ENCODE data around the gene CDC20.
"Not testable (repeated sequence)": the region's sequence is repeated elsewhere in the genome, so short reads cannot be mapped to it uniquely, and the experiment has no call there.

Gene CDC20

DNA sequence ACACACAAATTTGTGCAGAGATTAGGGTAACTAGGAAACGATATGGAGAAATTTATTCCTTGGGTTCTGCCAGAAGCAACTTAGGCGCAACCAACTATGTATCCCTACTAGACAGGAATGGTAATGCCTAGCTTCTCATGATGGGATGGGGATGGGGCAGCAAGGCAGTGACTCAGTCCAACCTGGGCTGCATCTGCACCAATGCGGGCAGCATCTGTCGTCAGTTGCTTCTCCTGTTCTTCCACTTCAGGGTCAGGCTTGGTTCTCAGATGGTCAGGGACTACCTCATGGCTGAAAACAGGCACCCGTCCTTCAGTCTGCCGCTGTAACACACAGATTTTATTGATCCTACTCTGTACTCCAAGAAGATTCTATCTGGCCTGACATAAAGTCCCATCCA is 27.9 kb downstream of the CDC20 start:
- no peak for DNase-seq

DNA sequence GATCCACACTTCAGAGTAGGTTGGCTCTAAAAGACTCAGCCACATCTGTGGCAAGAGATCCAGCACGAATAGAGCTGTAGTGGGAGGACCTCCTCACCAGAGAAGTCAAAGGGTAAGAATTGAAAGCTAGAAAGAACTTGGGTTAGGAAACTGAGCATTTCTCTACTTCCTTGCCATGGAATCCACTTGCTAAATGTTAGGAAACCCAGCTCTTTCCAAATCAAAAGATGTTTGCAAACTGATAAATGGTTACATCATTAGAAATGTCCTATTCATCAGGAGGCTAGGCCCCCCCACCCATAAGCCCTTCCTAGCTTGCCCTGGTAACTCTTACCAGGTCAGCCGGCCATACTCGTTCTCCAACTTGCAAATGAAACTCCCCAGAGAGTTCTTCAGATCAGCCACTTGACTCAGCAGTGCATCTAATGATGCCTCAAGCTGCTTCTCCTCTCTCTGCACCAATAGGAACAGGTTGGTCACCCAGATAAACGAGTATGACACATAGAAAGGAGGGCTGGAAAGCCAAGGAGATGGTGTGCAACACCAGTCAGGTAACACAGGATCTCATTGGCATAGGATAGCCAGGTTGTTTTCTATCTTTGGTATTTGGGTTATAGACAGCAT is 29.3 kb downstream of the CDC20 start:
- no peak for DNase-seq

DNA sequence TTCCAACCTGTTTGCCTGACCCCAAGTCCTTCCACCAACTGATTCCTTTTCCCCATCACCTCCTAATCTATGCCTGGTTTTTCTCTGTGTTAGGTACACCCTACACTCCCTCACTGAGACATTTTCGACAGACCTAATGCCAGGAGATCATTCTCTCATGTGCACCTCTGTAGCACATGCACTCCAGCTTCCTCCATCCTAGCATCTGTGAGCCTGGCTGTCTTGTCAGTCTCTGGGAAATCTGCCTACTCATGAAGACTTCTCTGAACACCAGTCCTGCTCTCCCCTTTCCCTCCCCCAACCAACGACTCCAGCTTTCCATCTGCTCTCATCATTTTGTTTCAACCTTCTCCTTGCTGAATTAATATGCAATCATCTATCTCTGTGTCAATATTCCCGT is 29.8 kb downstream of the CDC20 start:
- DNase-seq, result no peak

DNA sequence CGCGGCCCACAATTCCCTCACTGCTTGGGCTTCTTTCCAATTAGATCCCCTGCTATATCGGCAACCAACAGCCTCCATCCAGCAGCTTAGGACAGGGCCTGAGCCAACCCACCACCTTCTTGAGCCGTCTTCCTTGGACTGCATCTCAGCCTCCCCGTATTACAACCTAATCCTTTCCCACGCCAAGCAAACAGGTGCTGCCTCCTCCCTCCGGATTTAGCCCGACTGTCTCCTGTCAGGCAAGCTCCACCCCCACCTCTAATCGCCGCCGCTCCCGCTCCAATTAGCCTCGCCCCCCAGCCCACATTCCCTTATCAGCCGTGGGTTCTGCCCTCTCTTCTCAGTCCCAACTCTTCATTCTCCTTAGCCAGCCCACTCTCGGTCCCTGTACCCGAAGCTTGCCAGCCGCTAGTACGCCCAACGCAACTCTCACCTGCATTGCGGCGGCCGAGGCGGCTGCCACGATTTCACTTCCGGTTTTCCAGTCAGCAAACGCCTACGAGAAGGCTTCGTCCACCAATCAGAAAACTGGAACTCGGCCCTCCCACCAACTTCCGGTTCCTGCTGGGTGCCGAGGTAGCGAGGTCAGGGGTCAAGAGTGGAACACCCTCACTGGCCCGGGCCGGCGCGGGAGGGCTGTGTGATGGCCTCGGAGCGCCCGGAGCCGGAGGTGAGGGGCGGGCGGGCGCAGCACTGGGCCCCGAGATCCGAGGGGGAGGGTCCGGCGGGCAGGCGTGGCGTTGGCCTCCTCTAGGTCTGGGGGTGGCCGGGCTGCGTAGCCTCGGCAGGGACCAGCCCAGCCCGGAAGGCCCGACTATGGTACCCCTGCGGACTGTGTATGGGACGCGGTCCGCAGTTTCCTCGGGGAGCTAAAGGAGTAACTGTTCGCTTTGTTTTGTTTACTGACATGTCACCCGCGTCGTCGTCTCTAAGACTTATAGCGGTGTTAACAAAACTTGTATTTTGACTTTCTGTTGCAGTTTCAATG is 30.8 kb downstream of the CDC20 start, which contains the start of the genes MED8 and SZT2:
MED8 (minus strand) TSS at position 475 of the 988 bp plus-strand sequence; CDS start at position 439, 36 bp downstream.
SZT2 (plus strand) TSS at position 574 of the 988 bp plus-strand sequence; CDS start at position 644, 70 bp downstream.
- peak; percentile 90 for DNase-seq

DNA sequence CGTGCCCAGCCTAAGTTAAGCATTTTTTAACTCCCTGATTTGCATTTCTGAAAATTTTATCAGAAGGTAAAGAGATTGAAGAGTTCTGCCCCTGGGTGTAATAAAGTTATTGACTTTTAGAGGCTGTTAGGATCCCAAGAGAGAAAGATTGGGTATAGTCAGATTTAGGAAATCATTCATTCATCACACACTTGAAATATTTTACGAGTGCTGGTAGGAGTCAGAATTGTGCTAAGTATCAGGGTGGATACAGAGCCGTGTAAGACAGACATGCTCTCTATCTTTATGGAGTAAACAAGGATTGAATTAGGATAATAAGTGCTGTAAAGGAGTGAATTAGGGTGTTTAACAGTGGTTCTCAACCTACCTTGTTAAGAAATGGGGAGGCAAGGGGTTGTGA is 33.9 kb downstream of the CDC20 start:
- DNase-seq, result no peak

DNA sequence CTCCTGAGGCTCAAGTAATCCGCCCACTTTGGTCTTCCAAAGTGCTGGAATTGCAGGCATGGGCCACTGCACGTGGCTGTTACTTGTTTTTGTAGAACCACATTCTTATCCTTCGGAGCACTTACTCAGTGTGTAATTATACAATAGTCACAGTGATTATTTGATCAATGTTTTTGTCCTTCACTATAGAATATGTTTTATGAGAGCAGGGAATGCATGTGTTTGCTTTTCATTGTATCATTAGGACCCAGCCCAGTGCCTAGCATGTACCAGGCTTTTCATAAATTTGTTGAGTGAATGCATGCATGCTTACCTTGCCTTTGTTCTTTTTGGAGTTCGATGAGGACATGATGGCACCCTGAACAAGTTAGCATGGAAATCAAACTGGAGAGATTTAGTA is 36.7 kb downstream of the CDC20 start:
- no peak for DNase-seq

- DNase-seq, result no peak
Observed at GRCh38 chr1:43396059-43396458, 37.3 kb downstream of the CDC20 start.

- DNase-seq, result no peak
Observed at GRCh38 chr1:43398227-43398626, 39.4 kb downstream of the CDC20 start.

DNA sequence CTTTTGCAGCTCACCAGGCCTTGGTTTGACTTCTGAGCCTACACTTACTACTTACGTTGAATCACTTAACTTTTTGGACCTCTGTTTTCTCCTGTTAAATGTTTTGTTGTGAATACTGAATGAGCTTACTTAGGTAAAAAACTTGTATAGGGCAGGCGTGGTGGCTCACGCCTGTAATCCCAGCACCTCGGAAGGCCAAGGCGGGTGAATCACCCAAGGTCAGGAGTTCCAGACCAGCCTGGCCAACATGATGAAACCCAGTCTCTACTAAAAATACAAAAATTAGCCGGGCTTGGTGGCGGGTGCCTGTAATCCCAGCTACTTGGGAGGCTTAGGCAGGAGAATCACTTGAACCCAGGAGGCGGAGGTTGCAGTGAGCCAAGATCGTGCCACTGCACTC is 41.7 kb downstream of the CDC20 start:
- DNase-seq, result not testable (repeated sequence)

DNA sequence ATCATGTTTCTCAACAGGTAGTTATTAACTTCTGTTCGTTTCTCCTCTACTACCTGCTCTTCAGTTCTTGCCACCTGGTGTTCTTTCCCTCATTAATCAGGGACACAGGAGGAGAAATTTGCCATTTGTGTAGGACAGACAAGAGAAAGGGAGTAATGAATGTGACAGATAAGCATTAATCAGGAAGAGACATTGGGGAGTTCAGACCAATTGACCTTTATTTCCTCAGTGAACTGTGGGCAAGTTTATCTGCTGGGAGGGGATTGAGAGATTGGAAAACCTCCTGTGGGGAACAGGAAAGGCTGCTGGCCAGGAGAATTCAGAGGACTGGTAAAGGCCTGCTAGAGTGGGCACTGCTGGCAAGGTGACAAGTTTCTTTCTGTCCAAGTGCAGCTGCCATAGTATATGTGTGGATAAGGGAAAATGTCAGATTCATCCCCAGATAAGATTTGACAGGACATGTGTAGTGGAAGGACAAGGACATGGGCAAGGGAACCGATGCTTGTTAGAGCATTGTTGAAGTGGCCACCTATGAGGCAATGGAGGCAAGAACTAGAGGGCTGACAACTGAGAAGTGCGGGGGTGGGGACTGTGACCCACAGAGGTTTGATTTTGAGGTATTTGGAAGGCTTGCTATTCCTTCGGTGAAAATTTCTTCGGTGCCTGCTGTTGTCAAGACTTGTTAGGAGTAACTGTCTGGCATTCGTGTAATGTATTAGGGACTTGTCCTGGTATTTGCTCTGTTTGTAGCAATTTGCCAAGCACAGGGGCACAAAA is 43.5 kb downstream of the CDC20 start:
- DNase-seq, result no peak

- DNase-seq, result no peak
Observed at GRCh38 chr1:43404353-43404752, 45.6 kb downstream of the CDC20 start.

DNA sequence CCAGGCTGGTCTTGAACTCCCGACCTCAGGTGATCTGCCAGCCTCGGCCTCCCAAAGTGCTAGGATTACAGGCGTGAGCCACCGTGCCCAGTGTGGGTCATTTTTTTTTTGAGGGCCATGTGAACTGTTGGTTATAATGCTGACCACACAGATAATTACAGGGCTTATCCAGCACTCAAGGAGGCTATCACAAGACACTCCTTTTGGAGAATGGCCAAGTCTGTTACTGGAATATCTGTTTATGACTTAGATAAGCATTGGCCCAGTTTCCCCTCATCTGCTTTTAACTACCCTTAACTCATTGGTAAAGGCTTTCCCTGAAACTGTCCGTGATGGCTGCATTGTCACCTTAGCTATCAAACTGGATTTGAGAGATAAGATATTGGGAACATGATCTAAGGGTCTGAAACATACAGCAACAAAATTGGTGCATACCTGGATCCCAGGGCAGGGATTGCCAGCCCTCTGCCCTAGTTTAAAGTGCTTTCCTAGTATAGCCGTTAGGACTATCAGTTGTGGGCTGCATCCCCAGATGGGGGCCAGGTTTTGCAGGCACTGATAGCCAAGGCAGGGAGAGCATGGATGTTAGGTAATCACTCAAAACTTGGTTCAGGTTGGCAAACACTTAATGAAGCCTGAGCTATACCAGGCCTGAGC is 46.6 kb downstream of the CDC20 start:
- DNase-seq, result no peak

GRCh38 chr1:43405876-43406234 is 47.1 kb downstream of the CDC20 start:
- no peak for DNase-seq

DNA sequence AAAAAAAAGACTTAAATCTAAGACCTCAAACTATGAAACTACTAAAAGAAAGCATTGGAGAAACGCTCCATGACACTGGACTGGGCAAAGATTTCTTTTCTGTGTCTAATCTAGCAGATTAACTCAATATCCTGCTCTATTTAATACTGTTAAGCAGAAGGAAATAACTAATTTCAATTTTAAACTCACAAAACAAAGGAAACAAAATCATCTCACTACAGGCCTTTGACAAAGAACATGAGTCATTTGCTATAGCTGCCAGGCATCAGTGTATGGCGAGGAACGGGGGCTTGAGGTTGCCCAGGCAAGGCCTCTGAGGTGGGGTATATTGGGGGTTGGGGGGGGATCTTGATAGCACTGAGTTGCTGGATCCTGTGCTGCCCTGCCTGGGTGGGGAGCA is 51.8 kb downstream of the CDC20 start:
- DNase-seq, result no peak
